GM23248 (cell line): ENCODE data around the gene LPO.

Experiments
- EZH2 ChIP-seq: fragments of 200-600 bp; sonication (generic); IDR thresholded peaks from 2 replicates; pipeline ENCODE4 v1.6.1; 2018; ENCODE audit warnings: antibody characterized with exemption, mild to moderate bottlenecking; ENCODE audit not compliant: insufficient read depth, poor library complexity, severe bottlenecking
- EZH2phosphoT487 ChIP-seq: fragments of 200-600 bp; sonication (generic); IDR thresholded peaks from 2 replicates; pipeline ENCODE4 v1.6.1; 2018; ENCODE audit warnings: antibody characterized with exemption, moderate library complexity, mild to moderate bottlenecking, low read depth; ENCODE audit not compliant: insufficient read depth

- TF ChIP-seq EZH2phosphoT487 (no peak), EZH2 (no peak)
Measured at GRCh38 chr17:58193641-58194255, 44.6 kb upstream of the LPO start.
